ENCODE measurements around the gene ACOX2.

DNA sequence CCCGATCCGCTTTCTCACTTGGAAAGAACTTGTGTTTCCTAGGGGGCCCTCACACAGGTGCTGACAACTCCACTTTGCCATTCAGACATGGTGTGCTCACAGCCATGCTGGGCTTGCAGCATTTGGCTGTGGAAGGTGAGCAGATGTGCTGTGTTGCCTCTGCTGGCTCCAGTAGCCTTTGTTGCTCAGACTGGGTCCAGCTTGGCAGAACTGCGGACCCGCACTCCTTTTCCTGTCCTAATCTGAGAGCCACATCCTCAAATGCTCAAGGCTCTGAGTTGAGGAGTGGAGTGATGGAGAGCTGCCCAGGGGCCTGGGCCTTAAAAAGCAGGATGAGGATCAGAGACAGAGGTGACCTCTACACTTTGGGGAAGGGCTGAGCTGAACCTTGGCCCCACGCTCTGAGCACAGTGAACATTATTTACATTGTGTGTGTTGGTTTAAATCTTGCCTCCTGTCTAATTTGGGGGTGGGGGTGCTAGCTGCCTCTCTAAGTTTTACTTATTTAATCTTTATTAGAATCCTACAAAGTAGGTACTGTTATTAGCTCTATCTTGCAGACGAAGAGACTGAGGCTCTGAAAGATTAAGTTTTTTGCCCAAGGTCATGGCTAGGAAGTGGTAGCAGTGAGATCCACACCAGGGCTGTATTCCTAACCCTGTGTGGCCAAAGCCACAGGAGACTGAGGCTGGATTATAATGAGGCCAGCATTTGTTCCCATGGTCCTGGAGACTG, 17.2 kb downstream of the ACOX2 start:
- no peak for TF ChIP-seq CTCF (IDR thresholded peaks at IDR 0.05)
- no peak for TF ChIP-seq POLR2AphosphoS5 (IDR thresholded peaks at IDR 0.05; ENCODE audit: low read depth, low read length)
